Measurements from ENCODE around the gene TNIP3.

The TNIP3 gene

GRCh38 chr4:121199742-121200561, 35.8 kb upstream of the TNIP3 start:
- H3K4me3 ChIP-seq (ENCODE audit: low read depth, low read length), result no peak overlapping the region
- TF ChIP-seq, protein P1, sequence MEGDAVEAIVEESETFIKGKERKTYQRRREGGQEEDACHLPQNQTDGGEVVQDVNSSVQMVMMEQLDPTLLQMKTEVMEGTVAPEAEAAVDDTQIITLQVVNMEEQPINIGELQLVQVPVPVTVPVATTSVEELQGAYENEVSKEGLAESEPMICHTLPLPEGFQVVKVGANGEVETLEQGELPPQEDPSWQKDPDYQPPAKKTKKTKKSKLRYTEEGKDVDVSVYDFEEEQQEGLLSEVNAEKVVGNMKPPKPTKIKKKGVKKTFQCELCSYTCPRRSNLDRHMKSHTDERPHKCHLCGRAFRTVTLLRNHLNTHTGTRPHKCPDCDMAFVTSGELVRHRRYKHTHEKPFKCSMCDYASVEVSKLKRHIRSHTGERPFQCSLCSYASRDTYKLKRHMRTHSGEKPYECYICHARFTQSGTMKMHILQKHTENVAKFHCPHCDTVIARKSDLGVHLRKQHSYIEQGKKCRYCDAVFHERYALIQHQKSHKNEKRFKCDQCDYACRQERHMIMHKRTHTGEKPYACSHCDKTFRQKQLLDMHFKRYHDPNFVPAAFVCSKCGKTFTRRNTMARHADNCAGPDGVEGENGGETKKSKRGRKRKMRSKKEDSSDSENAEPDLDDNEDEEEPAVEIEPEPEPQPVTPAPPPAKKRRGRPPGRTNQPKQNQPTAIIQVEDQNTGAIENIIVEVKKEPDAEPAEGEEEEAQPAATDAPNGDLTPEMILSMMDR (IDR thresholded peaks at IDR 0.05; ENCODE audit: low read depth, low read length), result no peak
- DNase-seq (ENCODE audit: low read depth, low spot score), result no peak
- in situ Hi-C loops (cut with HindIII; ENCODE audit: low sequenced_read_pairs), result no loop called here

DNA sequence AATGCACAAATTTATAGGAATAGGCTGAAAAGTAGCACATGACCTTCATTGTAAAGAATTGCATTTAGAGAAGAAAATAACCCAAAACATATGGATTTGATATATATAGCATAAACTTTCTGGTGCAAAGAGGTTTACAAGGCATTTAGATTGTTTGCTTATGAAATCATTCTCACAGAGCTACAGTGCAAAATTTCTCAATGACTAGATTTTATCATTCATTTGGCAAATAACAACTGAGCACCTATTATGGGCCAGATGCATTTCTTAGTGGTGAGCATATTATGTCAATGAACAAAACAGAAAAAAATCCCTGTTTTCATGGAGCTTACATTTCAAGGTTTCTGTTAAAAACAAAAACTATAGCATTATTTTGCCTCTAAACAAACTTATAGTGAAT, 34.1 kb upstream of the TNIP3 start:
- in situ Hi-C loops (cut with HindIII; ENCODE audit: low sequenced_read_pairs), result no loop called here
- TF ChIP-seq, protein P1 (IDR thresholded peaks at IDR 0.05; ENCODE audit: low read depth, low read length), result no peak
- no peak overlapping the region for H3K4me3 ChIP-seq (ENCODE audit: low read depth, low read length)
- DNase-seq (ENCODE audit: low read depth, low spot score), result no peak

GRCh38 chr4:121195649-121196048, 31.5 kb upstream of the TNIP3 start:
- DNase-seq (ENCODE audit: low read depth, low spot score), result no peak
- TF ChIP-seq, protein P1 (IDR thresholded peaks at IDR 0.05; ENCODE audit: low read depth, low read length), result no peak
- H3K4me3 ChIP-seq (ENCODE audit: low read depth, low read length), result no peak overlapping the region
- in situ Hi-C loops (cut with HindIII; ENCODE audit: low sequenced_read_pairs), result no loop called here

- in situ Hi-C loops (cut with HindIII; ENCODE audit: low sequenced_read_pairs), result no loop called here
- DNase-seq (ENCODE audit: low read depth, low spot score), result peak; percentile 49
- no peak overlapping the region for H3K4me3 ChIP-seq (ENCODE audit: low read depth, low read length)
- TF ChIP-seq, protein P1 (IDR thresholded peaks at IDR 0.05; ENCODE audit: low read depth, low read length), result peak; percentile 65
Measured at GRCh38 chr4:121192480-121192879, 28.4 kb upstream of the TNIP3 start.

- in situ Hi-C loops (cut with HindIII; ENCODE audit: low sequenced_read_pairs), result no loop called here
- TF ChIP-seq, protein P1 (IDR thresholded peaks at IDR 0.05; ENCODE audit: low read depth, low read length), result no peak
- DNase-seq (ENCODE audit: low read depth, low spot score), result no peak
- no peak overlapping the region for H3K4me3 ChIP-seq (ENCODE audit: low read depth, low read length)
Measured at GRCh38 chr4:121192013-121192412, 27.9 kb upstream of the TNIP3 start.

DNA sequence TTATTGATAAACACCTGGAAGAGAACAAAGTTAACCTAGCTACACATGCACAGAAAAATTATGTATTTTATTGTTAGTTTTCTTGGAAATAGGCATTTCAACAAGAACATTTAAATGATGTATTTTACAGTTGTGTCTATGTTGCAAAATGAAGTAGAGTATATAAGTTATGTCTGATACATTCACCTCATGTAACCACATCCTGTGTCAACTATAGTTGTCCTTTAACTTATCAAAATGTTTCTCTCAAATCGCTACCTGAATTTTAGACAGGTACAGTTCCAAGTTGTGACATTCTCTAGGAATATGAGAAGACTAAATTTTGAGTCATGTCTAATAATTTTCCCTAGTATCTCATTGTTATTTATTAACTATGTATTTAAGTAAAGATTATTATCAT, 27.2 kb upstream of the TNIP3 start:
- DNase-seq (ENCODE audit: low read depth, low spot score), result no peak
- in situ Hi-C loops (cut with HindIII; ENCODE audit: low sequenced_read_pairs), result no loop called here
- no peak overlapping the region for H3K4me3 ChIP-seq (ENCODE audit: low read depth, low read length)
- TF ChIP-seq, protein P1 (IDR thresholded peaks at IDR 0.05; ENCODE audit: low read depth, low read length), result no peak
